GM18526 (cell line): ENCODE measurements around the gene ZC3H7A.

ENCODE experiments used
- POLR2A ChIP-seq: IDR thresholded peaks from 3 replicates; pipeline ENCODE4 v1.6.1; 2011; ENCODE audit not compliant: insufficient read length; ENCODE audit errors: extremely low read depth

The ZC3H7A gene

DNA sequence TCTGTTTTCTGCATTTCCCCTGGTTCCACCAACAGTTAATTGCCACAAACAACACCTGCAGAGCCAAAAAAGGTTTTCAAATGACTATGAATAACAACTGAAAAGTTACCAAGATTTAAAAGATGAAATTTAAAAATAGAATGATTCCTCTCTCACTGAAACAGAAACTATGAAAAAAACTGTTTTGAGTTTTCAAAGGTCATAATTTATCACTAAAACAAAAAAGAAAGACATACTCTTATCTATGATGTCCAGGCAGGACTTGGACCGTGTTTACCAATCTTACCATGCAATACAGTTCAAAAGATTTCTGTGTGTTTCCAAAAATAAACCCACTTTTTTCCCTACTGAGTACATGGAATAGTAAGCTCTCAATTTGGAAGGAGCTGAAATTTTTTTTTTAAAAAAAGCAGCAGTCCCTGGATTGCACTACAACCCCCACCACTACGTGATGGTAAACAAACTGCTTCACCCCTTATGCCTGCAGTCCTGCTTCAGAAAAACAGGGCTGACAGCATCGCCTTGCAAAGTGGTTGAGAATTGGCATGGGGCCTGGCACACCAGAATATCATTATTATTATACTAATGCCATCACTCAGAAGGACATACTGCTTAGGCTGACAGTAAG, 62.9 kb downstream of the ZC3H7A start:
- TF ChIP-seq POLR2A = no peak

DNA sequence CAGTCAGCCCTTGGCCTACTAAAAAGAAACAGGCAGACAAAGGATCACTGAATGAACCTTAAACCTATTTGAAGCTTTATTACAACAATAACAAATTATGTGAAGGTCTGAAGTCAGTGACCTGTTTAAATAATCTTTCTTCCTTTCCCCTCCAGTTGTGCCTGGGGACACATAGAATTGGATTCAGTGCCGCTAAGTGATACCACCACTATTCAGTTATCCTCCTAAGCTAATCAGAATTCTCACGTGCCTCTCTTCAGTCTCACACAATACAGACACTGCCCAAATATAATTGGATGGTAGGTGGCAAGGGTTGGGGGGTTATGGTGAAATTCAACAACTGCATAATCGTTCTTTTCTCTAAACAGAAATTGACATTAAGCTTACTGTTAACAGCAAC, 65.8 kb downstream of the ZC3H7A start:
- TF ChIP-seq POLR2A = no peak

DNA sequence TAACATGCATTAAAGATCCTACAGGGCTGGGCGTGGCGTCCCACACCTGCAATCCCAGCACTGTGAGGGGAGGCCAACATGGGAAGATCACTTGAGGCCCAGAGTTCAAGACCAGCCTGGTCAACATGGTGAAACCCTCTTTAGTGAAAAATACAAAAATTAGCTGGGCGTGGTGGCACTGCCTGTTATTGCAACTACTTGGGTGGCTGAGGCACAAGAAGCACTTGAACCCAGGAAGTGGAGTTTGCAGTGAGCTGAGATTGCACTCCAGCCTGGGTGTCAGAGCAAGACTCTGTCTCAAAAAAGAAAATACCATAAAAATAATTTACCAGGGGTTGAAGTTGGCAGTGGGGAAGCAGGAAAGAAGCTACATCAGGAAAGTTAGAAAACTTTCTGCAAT, 67.3 kb downstream of the ZC3H7A start:
- no peak for TF ChIP-seq POLR2A

DNA sequence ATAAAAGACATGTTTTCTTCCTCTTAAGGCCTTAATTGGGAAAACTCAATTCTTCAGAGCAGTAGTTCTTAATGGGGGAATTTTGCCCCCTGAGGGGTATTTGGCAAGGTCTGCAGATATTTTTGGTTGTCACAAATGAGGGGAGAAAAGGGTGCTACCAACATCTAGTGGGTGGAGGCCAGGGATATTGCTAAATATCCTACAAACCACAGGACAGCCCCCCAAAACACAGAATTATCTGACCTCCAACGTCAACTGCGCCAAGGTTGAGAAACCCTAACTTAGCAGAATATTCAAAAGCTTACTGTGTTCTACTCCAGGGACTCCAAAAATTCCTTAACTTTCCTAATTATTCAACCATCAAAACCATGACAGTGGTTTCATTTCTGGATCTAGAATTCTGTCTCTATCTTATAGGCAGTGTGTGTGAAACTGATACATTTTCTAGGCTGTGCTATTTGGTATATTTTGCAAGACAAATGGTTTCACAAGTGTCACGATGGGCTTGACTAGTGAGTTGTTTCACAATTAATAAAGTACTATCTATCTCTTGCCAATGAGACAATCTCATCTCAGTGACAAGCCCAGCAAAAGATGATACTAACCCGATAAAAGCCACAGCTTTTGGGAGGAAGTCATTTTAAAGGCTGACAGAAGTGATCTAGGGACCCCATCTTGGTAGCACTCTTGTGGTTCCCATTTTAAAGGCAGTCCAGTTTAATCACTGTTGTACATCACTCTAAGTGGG, 69.1 kb downstream of the ZC3H7A start:
- no peak for TF ChIP-seq POLR2A

DNA sequence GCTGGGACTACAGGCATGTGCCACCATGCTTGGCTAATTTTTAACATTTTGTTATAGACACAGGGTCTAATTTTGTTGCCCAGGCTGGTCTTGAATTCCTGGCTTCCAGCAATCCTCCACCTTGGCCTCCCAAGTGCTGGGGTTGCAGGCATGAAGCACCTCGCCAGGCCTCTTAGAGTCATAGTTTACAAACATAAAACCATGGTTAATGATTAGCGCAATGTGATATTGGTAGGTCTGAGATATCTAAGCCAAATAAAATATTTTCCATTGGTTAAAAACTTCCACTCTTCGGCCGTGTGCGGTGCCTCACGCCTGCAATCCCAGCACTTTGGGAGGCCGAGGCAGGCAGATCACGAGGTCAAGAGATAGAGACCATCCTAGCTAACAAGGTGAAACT, 71.0 kb downstream of the ZC3H7A start:
- no peak for TF ChIP-seq POLR2A

DNA sequence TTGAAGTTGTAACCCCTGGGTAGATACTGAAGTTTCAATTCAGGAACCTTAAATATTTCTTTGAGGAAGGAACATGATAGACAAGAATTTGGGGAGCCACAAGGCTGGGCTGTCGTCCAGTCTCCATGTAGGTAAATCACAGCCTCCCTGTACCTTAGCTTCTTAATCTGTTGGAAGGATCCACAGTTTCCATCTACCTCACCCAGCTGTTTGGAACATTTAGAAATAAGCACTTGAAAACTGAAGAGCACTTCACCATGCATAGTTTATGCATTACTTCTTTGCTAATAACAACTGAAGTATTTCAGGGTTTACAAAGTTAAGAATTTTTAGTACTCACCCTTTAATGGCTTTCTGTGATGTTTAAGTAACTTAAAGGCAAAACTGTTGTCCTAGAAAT, 71.6 kb downstream of the ZC3H7A start:
- no peak for TF ChIP-seq POLR2A

DNA sequence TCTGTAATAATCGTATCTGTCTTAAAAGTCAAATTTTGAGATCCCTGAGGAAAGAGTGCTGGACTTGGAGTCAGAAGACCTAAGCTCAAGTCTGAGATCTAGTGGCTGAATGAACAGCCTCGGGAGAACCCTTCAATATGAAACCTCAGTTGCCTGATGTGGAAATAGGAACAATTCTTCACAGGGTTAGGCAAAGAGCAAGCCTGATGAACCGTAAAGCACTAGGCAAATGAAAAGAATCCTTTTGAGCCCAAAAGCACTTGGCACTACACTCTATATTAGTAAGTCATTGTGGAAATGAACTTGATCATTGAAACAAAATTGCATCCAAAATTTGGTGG, 74.6 kb downstream of the ZC3H7A start:
- TF ChIP-seq POLR2A = no peak

DNA sequence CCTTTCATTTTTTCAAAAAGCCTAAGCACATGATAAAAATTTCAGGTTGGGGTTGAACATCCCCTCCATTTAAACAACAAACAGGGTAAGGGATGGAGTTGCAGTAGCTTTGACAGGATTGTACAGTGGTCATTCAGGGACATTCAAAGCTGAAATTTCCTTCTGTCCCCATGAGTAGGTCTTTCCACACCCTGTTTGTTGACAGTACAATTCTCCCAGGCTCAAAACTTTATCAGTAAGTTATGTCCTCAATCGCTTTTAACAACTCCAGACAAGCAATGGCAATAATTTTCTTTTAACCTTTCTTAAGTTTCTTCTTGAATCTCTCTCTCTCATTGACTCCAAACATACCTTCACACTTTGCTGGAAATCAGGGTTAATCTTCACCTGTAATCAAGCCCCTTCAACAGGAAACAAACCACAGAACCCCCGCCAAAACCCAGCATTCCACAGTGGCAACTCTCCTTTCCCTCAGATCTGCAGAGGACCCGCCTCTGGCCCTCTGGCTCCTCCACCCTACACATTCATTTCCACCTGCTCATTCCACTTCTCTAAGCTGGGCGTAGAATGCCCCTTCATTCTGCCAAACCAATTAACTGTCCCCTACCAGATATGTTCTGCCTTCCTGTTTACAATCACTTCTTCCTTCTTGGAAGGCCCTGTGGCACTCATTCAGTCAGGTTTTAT, 75.1 kb downstream of the ZC3H7A start:
- no peak for TF ChIP-seq POLR2A

DNA sequence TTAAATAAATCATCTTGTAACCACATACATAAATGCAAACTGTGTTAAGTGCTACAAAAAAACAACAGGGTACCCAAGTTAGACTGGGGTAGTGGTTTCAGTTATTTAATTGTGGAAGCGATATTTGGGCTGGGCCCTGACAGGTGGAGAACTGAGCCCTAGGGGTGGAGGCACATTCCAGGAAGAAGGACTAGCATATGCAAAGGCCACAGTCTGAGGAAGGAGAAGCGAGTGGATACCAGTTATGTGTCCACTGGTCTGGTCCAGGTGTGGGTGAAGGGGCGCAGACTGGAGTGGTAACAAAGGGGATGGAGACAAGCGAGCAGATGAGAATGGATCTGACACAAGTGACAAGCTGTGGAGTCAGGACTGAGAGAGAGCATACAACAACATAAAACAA, 77.3 kb downstream of the ZC3H7A start:
- no peak for TF ChIP-seq POLR2A

DNA sequence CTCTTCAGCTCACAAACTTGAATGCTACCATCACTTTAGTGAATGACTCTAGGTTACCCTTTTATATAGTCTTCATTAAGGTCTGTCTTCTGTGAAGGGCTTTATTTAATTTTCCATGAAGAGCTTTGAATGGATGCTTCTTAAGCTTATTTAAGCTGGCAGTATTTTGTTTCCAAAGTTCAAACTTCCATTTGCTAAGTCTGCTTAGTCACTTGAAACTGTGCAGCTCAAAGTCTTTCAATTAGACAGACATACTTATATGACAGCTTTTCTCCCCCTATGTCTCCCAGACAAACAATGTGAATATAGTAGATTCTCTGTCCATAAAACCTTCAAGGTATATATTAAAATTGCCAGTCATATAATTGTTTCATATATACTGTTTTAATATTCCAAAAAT, 77.9 kb downstream of the ZC3H7A start:
- TF ChIP-seq POLR2A = no peak

DNA sequence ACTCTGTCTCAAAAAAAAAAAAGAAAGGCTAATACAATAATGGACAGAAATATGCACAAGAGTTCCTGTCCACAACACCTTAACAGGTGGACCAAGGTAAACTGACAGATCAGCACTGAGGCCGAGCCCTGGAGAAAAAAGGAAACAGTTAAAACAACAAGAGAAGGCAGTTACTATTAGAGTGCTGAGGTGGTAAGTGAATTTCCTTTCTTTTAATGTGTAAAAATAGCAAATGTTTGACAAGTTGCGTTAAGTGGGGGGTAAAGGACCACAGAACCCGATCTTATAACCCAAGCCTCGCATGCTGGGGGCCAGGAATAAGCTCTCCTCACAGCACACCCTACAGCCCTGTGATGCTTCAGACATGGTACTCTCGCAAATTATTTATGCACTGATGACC, 79.2 kb downstream of the ZC3H7A start:
- TF ChIP-seq POLR2A = no peak

DNA sequence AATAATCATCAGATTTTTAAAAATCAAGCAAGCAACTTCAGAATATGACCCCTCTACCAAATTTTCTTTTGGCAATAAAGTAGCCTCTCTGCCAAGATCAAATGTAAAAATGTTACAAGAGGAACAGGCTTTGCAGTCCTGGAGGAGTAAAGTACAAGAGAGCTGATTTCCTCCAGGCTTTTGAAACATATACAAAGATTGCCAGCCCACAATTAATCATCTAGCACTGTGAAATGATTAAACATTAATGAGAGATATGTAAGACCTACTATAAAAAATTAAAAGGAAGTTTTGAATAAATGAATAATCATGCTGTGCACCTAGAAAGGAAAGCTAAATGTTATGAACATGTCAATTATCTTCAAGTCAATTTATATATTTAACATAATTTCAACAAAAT, 80.7 kb downstream of the ZC3H7A start:
- no peak for TF ChIP-seq POLR2A

DNA sequence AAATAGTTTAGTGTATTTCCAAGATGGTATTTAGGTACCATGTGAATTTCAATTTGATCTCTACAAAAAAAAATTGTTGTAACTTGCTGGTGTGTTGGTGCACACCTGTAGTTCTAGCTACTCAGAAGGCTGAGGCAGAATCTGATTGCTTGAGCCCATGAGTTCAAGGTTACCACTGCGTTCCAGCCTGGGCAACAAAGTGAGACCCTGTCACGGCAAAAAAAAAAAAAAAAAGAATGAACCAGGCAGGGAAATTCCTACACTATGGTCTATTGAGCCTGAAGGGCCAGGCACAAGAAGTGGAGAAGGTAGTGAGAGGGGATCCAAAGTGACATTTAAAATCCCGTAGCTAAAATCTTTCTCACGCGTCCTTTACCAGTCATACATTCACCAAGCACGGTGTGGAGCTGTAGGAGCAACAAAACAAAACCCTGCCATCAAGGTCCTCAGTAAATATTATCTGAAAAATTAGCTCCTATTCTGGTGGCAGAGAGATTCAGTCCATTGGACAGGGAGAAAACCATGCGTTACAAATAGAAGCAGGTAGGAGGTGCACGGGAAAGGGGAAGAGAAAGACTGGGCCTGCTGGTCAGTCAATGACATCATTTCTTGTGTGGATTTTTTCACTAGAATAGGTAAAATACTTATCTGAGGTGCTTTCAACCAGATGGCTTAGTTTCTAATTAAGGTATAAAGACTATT, 81.7 kb downstream of the ZC3H7A start:
- TF ChIP-seq POLR2A = no peak

DNA sequence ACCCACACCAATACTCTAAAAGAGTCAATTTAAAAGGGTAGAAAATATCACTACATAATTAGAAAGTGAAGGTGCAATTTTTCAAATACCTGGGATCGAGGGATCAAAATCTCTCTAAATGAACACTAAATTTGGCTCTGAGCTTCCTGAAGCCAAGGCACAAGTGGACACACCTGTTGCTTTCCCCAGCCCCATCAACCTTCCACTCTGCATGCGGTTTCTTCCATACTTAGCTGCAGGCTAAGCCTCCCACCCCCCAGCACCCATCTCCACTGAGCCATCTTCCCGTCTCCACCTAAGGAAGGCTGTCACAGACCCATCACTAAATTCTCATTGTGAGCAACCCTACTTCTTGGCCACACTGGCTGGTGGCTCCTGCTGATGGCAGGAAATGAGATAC, 84.9 kb downstream of the ZC3H7A start:
- TF ChIP-seq POLR2A = no peak

DNA sequence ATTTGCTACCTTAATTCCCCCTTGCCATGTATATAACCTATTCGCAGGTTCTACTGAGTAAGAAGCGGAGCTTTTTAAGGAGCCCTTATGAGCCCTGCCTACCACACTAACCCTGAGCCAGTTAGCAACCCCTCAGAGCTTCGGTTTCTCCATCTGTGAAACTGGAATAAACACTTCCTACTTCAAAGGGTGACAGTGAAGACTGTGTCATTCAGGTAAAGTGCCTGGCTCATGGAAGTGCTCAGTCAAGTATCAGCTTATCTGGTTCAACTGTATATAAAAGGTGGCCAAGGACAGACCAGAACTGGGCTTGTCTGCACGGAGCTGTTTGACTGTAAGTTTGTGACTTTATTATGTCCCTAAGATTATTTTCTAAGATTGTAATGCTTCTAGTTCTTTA, 85.4 kb downstream of the ZC3H7A start:
- no peak for TF ChIP-seq POLR2A

DNA sequence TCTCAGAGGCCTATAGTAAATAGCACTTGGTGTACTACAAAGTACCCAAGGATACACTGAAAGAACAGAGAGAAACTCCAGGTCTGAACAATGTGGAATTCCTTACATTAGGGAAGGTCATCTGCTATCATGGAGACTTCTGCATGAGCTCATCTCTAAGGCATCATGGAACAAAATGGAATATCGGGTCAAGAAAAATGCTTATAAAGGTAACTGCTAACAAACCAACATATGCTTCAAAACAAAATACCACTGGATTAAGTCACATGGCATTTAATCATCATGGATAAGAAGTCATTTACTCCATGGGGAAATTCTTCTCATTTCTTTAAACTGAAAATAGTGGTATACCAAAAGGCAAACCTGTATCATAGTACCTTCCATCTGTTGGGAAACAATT, 88.6 kb downstream of the ZC3H7A start:
- TF ChIP-seq POLR2A = no peak
